K562 (cell line): ENCODE results near the gene KBTBD13. TPM values are rescaled to one million over a fixed set of nuclear protein-coding genes. Genes with fewer than 3 reads are reported as not detected.
A peak's percentile ranks its signal among the peaks of the same experiment; 100 is the strongest.

Experiments used
- CEBPB ChIP-seq: fragments of 450-650 bp; IDR thresholded peaks from 2 replicates; pipeline ENCODE4 v1.6.1; 2016; ENCODE audit warnings: missing genetic modification characterization, missing compliant biosample characterization
- DIDO1 ChIP-seq: fragments of 450-650 bp; IDR thresholded peaks from 2 replicates; pipeline ENCODE4 v1.6.1; 2016; ENCODE audit warnings: low read depth, missing biosample characterization, missing genetic modification characterization
- DNMT1 ChIP-seq: fragments of 450-650 bp; IDR thresholded peaks from 2 replicates; pipeline ENCODE4 v1.6.1; 2016; ENCODE audit warnings: antibody characterized with exemption, mild to moderate bottlenecking
- KDM4B ChIP-seq, 2 experiments: fragments of 450-650 bp in 1 of 2; sonication (generic) in 1 of 2; IDR thresholded peaks; 2 replicates each; pipeline ENCODE4 v1.6.1; 2016 to 2017; ENCODE audit warnings: borderline replicate concordance in 2 of 2, antibody characterized with exemption in 1 of 2, low read depth in 1 of 2, mild to moderate bottlenecking in 1 of 2
- KLF6 ChIP-seq: fragments of 250-450 bp; sonication (Bioruptor Pico); IDR thresholded peaks from 2 replicates; pipeline ENCODE4 v1.4.0; 2020; ENCODE audit warnings: mild to moderate bottlenecking, moderate library complexity, borderline replicate concordance
- L3MBTL2 ChIP-seq: fragments of 450-650 bp; IDR thresholded peaks from 2 replicates; pipeline ENCODE4 v1.6.1; 2016; ENCODE audit warnings: mild to moderate bottlenecking, moderate library complexity
- LCOR ChIP-seq: sonication (generic); formaldehyde crosslinking; IDR thresholded peaks from 2 replicates; pipeline ENCODE4 v1.8.0; 2022; ENCODE audit warnings: mild to moderate bottlenecking, missing genetic modification reagents
- NCOA6 ChIP-seq: fragments of 450-650 bp; IDR thresholded peaks from 2 replicates; pipeline ENCODE4 v1.6.1; 2017; ENCODE audit warnings: mild to moderate bottlenecking
- POLR2B ChIP-seq: fragments of 450-650 bp; IDR thresholded peaks from 2 replicates; pipeline ENCODE4 v1.6.1; 2018; ENCODE audit warnings: low read depth; ENCODE audit not compliant: partially characterized antibody
- SMAD4 ChIP-seq: fragments of 250-450 bp; sonication (Bioruptor Pico); conservative IDR thresholded peaks from 2 replicates; pipeline ENCODE4 v1.8.0; 2021; ENCODE audit warnings: inconsistent platforms, mild to moderate bottlenecking, moderate library complexity
- SMARCE1 ChIP-seq: fragments of 450-650 bp; IDR thresholded peaks from 2 replicates; pipeline ENCODE4 v1.7.1; 2016; ENCODE audit warnings: mild to moderate bottlenecking
- TFAM ChIP-seq: fragments of 250-450 bp; sonication (Bioruptor Pico); conservative IDR thresholded peaks from 2 replicates; pipeline ENCODE4 v1.5.0; 2021; ENCODE audit warnings: mild to moderate bottlenecking, moderate library complexity
- YBX1 ChIP-seq: fragments of 450-650 bp; IDR thresholded peaks from 2 replicates; pipeline ENCODE4 v1.7.1; 2016; ENCODE audit warnings: mild to moderate bottlenecking
- ZBTB5 ChIP-seq: fragments of 450-650 bp; IDR thresholded peaks from 2 replicates; pipeline ENCODE4 v1.6.1; 2017; ENCODE audit warnings: antibody characterized with exemption
- ZC3H11A ChIP-seq: IDR thresholded peaks from 2 replicates; pipeline ENCODE4 v1.6.1; 2012; ENCODE audit warnings: low read depth, low read length, improper control_type of control experiment
- polyA plus RNA-seq, 8 experiments: library from polyadenylated mRNA; depleted of rRNA in 4 of 8; stranded (reverse) in 5 of 8; unstranded in 3 of 8; fragments of >200 nt; fragmentation: Nextera tagmentation in 2 of 8; fragmentation: Illumina TruSeq in 1 of 8; extraction: Ambion mirVana in 2 of 8; extraction: Trizol in 1 of 8; gene quantifications; 2 replicates each; pipeline versions ENCODE4 v1.2.1 to v1.2.3, GENCODE V29; 2011 to 2014; ENCODE audit warnings: inconsistent platforms in 1 of 8, missing spikeins in 1 of 8
- total RNA-seq, 7 experiments: library from RNA; depleted of rRNA in 6 of 7; stranded (reverse); fragments of >200 nt in 6 of 7; fragmentation: Illumina TruSeq in 2 of 7; extraction: Trizol in 2 of 7; gene quantifications; 2 replicates each; pipeline versions ENCODE4 v1.2.1 to v1.2.3, GENCODE V29; 2011 to 2021; ENCODE audit warnings: low replicate concordance in 1 of 7
- TF ChIP-seq, protein P1 (sequence below), 2 experiments: fragments of 450-650 bp; conservative IDR thresholded peaks; 2 replicates each; pipeline ENCODE4 v1.6.1; 2017; ENCODE audit warnings: mild to moderate bottlenecking in 2 of 2, moderate library complexity in 2 of 2
- TF ChIP-seq, protein P2 (sequence below): fragments of 200-800 bp; sonication (Bioruptor generic); IDR thresholded peaks from 2 replicates; pipeline ENCODE4 v1.6.1; 2016; ENCODE audit warnings: missing genetic modification characterization, missing compliant biosample characterization
- TF ChIP-seq, protein P3 (sequence below), 3 experiments: IDR thresholded peaks in 2 of 3; conservative IDR thresholded peaks in 1 of 3; 2 replicates each; pipeline ENCODE4 v1.5.1; 2011 to 2012; ENCODE audit warnings: low read length in 3 of 3, mild to moderate bottlenecking in 3 of 3, control low read depth in 2 of 3, improper control_type of control experiment in 1 of 3, inconsistent platforms in 1 of 3, low read depth in 1 of 3, mixed read lengths in 1 of 3, moderate library complexity in 1 of 3; ENCODE audit not compliant: insufficient read depth in 2 of 3

KBTBD13 gene
- total and polyA plus RNA-seq, 9 of the 15 experiments (the other 6 are each of a cell fraction or from before 2014, with no cell fraction given) = 0.07 to 0.13 (median 0.10) TPM; not detected in 3

DNA sequence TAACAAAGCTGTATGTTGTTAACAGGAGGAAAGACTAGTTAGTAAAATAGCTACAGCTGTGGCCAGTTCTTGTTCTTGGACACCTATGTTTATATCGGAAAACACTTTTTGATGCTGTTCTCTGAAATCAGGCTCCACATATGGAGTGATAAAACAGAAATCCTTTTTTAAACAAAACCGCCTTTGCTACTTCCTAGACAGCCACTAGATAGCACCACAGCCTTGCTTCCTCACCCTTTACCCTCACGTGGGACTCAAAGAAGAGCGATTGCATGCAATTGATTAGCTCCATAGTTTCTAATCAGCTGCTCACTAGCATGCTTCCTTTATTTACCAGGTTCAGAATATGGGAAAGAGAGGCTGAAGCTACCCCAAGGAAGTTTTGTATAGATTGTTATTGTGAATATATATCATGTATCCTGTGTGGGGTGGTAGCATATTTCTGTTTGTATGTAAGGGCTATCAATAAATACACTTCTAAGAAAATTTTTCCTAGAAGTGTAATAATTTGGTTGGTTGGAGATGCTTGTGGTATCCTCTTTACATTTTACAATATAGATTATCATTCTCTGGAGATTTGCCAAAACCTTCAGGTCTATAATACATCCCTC lies 42.8 kb upstream of the KBTBD13 start (continued):
- no peak for TF ChIP-seq POLR2B
- TF ChIP-seq, protein P1, sequence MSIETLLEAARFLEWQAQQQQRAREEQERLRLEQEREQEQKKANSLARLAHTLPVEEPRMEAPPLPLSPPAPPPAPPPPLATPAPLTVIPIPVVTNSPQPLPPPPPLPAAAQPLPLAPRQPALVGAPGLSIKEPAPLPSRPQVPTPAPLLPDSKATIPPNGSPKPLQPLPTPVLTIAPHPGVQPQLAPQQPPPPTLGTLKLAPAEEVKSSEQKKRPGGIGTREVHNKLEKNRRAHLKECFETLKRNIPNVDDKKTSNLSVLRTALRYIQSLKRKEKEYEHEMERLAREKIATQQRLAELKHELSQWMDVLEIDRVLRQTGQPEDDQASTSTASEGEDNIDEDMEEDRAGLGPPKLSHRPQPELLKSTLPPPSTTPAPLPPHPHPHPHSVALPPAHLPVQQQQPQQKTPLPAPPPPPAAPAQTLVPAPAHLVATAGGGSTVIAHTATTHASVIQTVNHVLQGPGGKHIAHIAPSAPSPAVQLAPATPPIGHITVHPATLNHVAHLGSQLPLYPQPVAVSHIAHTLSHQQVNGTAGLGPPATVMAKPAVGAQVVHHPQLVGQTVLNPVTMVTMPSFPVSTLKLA (conservative IDR thresholded peaks at IDR 0.05) = 0 out of 4 replicates have a peak, but pooled peaks of 1 of the 2 experiments have one; percentile 13
- no peak for TF ChIP-seq ZBTB5
- no peak for TF ChIP-seq NCOA6
- TF ChIP-seq DIDO1 (tag) = no peak
- TF ChIP-seq YBX1 = no peak
- no peak for TF ChIP-seq DNMT1
- TF ChIP-seq SMARCE1 = no peak
- TF ChIP-seq L3MBTL2 = no peak
- no peak for TF ChIP-seq SMAD4
- TF ChIP-seq KLF6 (CRISPR knock-in tag) = no peak
- no peak for TF ChIP-seq ZC3H11A
- TF ChIP-seq CEBPB (tag) = no peak
- TF ChIP-seq, protein P2, sequence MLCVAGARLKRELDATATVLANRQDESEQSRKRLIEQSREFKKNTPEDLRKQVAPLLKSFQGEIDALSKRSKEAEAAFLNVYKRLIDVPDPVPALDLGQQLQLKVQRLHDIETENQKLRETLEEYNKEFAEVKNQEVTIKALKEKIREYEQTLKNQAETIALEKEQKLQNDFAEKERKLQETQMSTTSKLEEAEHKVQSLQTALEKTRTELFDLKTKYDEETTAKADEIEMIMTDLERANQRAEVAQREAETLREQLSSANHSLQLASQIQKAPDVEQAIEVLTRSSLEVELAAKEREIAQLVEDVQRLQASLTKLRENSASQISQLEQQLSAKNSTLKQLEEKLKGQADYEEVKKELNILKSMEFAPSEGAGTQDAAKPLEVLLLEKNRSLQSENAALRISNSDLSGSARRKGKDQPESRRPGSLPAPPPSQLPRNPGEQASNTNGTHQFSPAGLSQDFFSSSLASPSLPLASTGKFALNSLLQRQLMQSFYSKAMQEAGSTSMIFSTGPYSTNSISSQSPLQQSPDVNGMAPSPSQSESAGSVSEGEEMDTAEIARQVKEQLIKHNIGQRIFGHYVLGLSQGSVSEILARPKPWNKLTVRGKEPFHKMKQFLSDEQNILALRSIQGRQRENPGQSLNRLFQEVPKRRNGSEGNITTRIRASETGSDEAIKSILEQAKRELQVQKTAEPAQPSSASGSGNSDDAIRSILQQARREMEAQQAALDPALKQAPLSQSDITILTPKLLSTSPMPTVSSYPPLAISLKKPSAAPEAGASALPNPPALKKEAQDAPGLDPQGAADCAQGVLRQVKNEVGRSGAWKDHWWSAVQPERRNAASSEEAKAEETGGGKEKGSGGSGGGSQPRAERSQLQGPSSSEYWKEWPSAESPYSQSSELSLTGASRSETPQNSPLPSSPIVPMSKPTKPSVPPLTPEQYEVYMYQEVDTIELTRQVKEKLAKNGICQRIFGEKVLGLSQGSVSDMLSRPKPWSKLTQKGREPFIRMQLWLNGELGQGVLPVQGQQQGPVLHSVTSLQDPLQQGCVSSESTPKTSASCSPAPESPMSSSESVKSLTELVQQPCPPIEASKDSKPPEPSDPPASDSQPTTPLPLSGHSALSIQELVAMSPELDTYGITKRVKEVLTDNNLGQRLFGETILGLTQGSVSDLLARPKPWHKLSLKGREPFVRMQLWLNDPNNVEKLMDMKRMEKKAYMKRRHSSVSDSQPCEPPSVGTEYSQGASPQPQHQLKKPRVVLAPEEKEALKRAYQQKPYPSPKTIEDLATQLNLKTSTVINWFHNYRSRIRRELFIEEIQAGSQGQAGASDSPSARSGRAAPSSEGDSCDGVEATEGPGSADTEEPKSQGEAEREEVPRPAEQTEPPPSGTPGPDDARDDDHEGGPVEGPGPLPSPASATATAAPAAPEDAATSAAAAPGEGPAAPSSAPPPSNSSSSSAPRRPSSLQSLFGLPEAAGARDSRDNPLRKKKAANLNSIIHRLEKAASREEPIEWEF (CRISPR knock-in tag) = 0 out of 2 replicates have a peak, but pooled peaks have one; percentile 58
- TF ChIP-seq, protein P3, sequence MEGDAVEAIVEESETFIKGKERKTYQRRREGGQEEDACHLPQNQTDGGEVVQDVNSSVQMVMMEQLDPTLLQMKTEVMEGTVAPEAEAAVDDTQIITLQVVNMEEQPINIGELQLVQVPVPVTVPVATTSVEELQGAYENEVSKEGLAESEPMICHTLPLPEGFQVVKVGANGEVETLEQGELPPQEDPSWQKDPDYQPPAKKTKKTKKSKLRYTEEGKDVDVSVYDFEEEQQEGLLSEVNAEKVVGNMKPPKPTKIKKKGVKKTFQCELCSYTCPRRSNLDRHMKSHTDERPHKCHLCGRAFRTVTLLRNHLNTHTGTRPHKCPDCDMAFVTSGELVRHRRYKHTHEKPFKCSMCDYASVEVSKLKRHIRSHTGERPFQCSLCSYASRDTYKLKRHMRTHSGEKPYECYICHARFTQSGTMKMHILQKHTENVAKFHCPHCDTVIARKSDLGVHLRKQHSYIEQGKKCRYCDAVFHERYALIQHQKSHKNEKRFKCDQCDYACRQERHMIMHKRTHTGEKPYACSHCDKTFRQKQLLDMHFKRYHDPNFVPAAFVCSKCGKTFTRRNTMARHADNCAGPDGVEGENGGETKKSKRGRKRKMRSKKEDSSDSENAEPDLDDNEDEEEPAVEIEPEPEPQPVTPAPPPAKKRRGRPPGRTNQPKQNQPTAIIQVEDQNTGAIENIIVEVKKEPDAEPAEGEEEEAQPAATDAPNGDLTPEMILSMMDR (IDR thresholded peaks at IDR 0.05 in 2 of 3, conservative IDR thresholded peaks at IDR 0.05 in 1 of 3; ENCODE audit: insufficient read depth in 2 of 3, low read depth in 1 of 3, low read length in 3 of 3) = peak; percentile 48 to 75 (median 69); a peak in 5 of 6 replicates
- no peak for TF ChIP-seq LCOR (CRISPR knock-in tag)
- TF ChIP-seq KDM4B (IDR thresholded peaks at IDR 0.05; ENCODE audit: borderline replicate concordance in 2 of 2, low read depth in 1 of 2) = no peak
- no peak for TF ChIP-seq TFAM (CRISPR knock-in tag)
